ENCODE measurements around the gene CNOT3.

DNA sequence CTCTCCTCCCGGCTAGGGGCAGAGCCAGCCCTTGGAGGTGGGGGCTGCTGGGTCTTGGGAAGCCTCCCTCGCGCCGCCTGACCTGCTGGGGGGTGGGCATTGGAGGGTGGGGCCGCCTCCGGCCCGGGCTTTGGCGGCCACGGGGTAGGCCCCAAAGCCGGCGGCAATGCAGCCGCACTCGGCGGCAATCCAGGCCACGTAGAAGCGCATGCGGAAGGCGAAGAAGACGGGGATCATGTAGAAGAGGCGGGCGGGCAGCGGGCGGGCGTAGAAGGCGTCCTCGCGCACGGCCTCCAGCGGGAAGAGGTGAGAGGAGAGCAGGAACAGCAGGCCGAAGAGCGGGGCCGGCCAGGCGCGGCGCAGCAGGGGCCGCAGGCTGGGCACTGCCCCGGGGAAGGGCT, 43.1 kb downstream of the CNOT3 start:
- TF ChIP-seq, protein P1, sequence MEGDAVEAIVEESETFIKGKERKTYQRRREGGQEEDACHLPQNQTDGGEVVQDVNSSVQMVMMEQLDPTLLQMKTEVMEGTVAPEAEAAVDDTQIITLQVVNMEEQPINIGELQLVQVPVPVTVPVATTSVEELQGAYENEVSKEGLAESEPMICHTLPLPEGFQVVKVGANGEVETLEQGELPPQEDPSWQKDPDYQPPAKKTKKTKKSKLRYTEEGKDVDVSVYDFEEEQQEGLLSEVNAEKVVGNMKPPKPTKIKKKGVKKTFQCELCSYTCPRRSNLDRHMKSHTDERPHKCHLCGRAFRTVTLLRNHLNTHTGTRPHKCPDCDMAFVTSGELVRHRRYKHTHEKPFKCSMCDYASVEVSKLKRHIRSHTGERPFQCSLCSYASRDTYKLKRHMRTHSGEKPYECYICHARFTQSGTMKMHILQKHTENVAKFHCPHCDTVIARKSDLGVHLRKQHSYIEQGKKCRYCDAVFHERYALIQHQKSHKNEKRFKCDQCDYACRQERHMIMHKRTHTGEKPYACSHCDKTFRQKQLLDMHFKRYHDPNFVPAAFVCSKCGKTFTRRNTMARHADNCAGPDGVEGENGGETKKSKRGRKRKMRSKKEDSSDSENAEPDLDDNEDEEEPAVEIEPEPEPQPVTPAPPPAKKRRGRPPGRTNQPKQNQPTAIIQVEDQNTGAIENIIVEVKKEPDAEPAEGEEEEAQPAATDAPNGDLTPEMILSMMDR (CRISPR knock-in tag; IDR thresholded peaks at IDR 0.05), result no peak
- no peak for TF ChIP-seq SETDB1 (CRISPR knock-in tag; IDR thresholded peaks at IDR 0.05; ENCODE audit: borderline replicate concordance)
- TF ChIP-seq, protein P2, sequence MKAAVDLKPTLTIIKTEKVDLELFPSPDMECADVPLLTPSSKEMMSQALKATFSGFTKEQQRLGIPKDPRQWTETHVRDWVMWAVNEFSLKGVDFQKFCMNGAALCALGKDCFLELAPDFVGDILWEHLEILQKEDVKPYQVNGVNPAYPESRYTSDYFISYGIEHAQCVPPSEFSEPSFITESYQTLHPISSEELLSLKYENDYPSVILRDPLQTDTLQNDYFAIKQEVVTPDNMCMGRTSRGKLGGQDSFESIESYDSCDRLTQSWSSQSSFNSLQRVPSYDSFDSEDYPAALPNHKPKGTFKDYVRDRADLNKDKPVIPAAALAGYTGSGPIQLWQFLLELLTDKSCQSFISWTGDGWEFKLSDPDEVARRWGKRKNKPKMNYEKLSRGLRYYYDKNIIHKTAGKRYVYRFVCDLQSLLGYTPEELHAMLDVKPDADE (CRISPR knock-in tag; IDR thresholded peaks at IDR 0.05), result no peak
- TF ChIP-seq TOPORS (CRISPR knock-in tag; IDR thresholded peaks at IDR 0.05), result no peak
- no peak for TF ChIP-seq ZNF383 (CRISPR knock-in tag; IDR thresholded peaks at IDR 0.05; ENCODE audit: borderline replicate concordance)
- no peak for TF ChIP-seq MATR3 (CRISPR knock-in tag; IDR thresholded peaks at IDR 0.05)
- no peak for TF ChIP-seq TARDBP (CRISPR knock-in tag; IDR thresholded peaks at IDR 0.05)
- no peak for TF ChIP-seq NFATC3 (CRISPR knock-in tag; IDR thresholded peaks at IDR 0.05)
- TF ChIP-seq, protein P3, sequence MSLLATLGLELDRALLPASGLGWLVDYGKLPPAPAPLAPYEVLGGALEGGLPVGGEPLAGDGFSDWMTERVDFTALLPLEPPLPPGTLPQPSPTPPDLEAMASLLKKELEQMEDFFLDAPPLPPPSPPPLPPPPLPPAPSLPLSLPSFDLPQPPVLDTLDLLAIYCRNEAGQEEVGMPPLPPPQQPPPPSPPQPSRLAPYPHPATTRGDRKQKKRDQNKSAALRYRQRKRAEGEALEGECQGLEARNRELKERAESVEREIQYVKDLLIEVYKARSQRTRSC (CRISPR knock-in tag; IDR thresholded peaks at IDR 0.05; ENCODE audit: low read depth), result no peak

Measured in HepG2 (cell line).